Hypothalamus (tissue), 51 donors: ENCODE measurements around the gene CCL20.
"Not testable (repeated sequence)": the region's sequence is repeated elsewhere in the genome, so short reads cannot be mapped to it uniquely, and the experiment has no call there.

Experiments used
- DNase-seq, 51 donors: peaks; one replicate each; lab custom pipeline; 2025; lab: John Stamatoyannopoulos, UW

The CCL20 gene

DNA sequence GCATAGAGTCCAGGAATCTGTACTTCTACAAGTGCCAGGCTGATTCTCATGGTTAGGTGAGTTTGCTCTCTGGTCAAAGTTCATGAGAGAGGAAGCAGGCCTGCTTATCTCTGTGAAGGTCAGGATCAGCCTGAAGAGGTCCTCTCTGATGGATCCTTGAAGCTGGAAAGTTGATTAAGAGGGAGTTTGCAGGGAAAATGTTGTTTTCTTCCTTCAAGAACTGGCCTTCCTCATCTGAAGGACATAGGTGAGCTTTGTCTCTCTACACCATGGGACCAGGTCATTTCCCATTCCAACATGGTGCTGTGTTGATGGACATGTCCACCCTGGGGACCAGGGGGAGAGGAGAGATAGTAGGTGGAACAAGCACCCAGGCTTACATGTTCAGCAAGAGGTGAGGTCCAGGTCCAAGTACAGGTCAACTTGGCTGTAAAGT, 14.9 kb downstream of the CCL20 start:
- no peak for DNase-seq

DNA sequence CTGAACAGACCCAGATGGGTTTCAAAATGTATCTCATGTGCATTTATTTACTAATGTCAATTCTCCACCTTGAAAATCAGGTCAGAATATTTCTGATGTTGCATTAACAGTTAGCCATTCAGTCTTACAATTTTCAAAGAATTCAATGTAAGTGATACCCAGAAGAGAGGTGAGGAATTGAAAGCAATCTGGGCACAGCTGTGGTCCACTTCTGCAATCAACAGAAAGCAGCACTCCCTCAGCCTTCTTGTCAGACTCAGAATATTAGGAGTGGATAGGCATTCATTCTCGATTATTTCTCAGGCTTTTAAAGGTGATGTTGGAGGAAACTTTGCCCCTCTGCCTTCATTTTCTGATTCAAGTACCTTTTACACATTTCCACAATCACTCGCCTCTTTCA, 15.7 kb downstream of the CCL20 start:
- DNase-seq, result no peak

DNA sequence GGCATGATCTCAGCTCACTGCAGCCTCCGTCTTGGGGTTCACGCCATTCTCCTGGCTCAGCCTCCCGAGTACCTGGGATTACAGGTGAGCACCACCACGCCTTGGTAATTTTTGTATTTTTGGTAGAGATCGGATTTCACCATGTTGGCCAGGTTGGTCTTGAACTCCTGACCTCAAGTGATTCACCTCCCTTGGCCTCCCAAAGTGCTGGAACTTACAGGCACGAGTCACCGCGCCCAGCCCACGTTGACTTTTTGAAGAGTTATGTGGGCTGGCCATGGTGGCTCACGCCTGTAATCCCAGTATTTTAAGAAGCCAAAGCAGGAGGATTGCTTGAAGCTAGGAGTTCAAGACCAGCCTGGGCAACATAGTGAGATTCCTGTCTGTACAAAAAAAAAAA, 20.8 kb downstream of the CCL20 start:
- no peak for DNase-seq

DNA sequence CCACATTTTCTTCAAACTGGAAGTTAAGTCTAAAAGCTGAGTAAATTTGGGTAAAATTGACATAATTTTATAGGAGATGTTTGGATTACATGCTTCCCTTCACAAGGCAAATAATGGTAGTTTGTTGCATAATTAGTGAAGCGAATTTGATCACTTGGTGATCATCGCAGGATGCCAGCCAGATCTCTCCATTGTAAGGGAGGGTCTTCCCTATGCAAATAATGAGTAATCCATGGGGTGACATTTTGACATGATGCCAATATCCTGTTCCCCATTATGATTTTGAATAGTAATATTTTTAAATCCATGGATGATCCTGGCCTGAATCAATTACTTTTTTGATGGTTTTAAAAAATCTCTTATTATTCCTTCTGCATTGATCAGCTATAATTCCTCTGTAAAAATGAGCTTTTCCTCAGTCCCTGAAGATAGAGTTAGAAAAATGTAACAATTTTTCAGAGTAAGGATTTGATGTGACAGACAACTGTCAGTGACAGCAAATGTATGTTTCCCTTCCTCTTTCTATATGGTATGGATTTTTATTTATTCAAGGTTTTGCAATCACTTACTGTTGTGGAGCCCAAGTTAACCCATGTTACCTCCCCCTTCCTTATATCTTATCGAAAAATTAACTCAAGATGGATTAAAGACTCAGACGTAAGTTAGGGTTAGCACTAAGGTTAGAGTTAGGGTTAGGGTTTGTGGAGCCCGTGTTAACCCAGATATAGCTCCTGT, 21.4 kb downstream of the CCL20 start:
- DNase-seq, result no peak

DNA sequence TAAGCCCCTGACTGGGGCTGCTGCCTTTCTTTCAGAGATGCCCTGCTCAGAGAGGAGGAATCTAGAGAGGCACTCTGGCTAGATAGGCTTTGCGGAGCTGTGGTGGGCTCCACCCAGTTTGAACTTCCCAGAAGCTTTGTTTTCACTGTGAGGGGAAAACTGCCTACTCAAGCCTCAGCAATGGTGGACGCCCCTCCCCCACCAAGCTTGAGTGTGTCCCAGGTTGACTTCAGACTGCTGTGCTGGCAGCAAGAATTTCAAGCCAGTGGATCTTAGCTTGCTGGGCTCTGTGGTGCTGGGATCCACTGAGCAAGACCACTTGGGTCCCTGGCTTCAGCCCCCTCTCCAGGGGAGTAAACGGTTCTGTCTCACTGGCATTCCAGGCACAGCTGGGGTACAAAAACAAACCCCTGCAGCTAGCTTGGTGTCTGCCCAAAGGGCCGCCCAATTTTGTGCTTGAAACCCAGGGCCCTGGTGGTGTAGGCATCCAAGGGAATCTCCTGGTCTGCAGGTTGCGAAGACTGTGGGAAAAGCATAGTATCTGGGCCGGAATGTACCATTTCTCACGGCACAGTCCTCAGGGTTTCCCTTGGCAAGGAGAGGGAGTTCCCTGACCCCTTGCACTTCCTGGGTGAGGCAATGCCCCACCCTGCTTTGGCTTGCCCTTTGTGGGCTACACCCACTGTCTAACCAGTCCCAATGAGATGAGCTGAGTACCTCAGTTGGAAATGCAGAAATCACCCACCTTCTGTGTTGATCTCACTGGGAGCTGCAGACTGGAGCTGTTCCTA, 25.9 kb downstream of the CCL20 start:
- not testable (repeated sequence) for DNase-seq

DNA sequence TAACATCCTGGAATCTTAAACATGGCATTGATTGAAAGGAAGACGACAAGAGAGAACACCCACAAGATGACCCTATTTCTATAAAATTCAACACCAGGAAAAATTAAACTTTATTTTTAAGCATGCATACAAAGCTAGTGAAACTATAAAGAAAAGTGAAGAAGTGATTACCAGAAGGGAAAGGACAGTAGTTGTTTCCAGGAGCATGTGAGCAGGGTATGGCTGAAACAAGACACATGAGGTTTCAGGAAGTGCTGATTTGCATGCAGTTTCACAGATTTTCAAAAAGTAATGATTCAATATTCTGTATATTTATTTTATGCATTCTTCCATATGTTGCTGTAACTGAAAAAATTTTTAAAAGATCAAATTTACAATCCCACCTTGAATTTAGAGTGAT, 33.2 kb downstream of the CCL20 start:
- DNase-seq, result no peak

DNA sequence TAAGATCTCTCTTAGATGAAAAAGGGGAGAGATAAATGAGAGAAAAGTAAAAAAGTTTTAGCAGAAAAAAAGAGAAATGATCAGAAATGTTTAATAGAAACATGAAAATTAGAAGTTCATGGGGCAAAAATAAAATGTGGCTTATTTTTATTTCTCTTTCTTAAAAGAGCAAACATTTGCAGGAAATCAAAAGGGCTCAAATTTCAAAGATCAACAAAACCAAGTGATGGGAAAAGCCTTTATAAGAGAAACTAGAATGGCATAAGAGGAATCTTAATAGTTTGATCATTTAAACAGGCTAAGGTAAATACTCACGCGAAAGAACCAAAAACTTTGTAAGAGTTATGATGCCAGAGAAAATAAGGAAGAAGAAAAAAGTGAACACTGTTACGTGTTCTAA, 34.5 kb downstream of the CCL20 start:
- no peak for DNase-seq

DNA sequence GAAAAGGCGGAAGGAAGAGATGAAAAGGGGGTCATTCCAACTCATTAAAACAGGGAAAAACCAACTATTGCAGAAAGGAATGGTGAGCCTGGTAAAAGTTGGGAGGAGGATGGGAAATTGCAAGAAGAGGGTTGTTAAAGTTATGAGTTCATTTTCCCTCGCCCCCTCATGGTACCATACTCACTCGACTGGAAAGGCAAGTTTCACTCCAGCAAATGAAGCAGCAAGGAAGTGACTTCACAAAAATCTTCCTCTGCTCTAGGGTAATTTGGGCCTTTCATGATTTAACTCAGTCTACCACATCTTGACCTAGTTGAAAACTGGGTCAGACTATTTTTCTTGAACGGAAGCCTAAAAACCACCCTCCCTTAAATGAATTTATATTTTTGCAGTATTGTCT, 34.9 kb downstream of the CCL20 start:
- no peak for DNase-seq

DNA sequence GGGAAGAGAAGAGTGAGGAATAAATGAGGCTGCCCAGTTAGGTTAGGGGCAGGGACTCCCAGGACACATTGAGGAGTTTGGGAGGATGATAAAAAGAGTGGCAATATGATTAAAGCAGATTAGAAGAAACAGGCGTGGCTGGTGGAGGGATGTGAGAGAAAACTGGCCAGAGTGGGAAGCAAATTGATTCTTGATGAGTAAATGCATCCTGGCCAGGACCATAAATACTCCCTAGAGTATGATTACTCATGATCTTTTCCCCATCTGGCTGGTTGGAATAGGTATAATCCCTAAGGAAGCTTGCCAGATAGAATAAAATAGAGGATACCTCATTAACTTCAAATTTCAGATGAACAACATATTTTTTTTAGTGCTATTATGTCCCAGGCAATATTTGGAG, 36.3 kb downstream of the CCL20 start:
- DNase-seq, result no peak

DNA sequence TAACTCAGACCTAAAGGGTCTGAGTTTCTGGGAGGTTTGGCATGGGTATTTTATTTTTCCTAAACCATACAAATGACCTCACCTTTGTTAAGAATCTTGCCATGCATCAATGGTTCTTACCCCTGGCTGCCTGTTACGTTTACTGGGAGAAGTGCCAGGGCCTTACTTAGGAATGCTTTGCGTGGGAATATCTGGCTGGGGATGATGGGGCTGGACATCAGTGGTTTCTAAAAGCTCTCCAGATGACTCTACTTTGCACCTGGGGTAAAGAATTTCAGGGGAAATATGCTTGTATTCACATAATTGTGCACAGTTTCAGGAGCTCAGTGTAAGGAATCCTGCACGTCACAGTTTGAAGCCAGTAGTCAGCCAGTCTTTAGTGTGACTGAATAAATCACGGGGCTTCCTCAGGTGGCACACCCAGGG, 39.6 kb downstream of the CCL20 start:
- DNase-seq, result no peak

DNA sequence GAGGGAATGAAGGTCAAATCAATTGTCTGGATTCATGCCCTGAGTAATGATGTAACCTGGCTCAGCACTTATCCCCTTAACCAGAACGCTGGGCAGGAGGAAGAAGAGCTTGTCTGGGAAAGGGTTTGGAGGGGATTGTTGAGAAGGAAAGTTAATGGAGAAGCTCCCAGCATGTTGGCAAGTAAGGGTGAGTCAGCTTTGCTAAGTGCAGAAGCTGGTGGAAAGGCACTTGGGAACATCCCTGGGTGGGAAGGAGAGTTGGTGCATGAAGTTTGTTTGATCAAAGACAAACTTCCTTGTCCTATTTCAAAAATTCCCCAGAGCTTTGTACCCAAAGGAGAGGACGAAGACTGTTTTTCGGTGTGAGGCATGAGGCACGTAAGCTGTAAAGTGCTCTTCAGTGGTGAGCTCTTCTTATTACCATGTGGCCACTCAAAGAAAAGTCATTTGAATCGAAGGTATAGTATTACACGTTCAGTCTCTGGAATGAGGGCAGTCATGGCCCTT, 40.2 kb downstream of the CCL20 start:
- DNase-seq, result no peak

DNA sequence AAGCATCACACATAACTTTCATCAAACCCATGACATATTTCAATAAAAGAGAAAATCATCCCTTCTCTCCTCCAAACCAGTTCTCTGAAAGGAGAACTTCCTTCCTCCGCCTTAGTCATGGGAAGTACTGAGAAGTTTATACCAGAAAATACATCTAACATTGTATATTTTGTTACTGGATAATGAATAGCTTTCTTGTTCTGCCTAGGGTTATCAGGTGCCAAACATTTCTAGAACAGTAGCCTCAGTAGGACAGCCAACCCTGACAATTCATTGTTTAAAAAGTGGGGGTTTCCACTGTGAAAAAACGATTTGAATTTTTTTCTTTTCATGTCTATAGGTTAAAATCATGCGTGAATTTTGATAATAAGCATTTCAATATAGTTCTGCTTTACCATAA, 41.8 kb downstream of the CCL20 start:
- no peak for DNase-seq

DNA sequence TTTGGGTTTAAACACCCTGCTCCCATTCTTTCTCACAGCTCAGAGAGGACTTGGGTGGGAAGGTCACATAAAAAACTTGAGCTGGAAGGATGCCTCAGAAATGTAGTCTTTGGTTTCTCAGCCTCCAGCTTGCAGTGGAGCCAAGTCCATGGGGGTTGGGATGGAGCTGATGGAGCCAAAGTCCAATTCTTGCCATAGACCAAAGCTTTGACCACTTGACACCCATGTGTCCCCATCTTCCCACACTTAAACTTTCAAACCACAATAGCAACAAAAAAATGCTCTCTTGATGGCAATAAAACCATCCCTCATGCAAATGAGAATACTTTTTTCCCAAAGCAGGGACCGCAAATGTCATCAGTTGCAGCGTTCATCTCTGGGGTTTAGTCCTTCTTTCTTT, 43.1 kb downstream of the CCL20 start:
- DNase-seq, result no peak

DNA sequence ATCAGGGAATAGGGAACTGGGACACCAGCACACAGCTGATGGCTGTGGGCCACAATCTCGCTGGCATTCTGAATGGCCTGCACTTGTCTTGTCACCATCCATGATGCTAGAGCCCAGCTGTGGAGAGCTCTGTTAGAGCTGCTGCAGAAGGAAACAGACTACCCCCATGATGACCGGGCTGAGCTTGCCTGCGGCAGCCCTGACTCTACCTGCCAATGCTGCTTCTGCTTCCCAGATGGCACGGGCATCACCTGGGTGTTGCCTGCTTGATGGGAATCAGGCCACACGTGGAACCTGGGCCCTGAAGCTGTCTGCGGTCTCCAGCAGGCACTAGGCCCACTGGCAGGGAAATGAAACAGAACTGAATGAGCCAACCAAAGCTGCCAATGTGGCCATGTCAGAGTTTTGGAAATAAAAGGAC, 46.6 kb downstream of the CCL20 start:
- peak in 32 of 51 donors; percentile 4 to 66 (median 40) for DNase-seq

DNA sequence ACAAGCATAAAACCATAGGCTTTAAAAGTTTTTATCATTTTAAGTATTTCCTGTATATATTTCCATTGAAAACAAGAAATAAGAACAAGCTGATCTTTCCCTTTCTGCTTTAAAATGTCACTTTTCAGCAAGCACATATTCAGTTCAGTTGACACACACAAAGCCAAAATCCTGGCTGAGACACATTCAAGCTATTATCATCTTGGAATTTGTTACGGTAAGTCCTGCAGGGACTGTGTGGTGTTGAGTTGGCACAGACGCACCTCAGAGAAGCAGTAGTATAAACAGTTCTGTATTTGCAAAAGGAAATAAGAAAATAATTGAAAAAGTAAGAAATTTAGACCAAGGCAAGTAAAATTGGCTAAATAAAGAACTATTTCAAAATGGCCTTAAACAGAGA, 47.4 kb downstream of the CCL20 start:
- DNase-seq, result no peak

DNA sequence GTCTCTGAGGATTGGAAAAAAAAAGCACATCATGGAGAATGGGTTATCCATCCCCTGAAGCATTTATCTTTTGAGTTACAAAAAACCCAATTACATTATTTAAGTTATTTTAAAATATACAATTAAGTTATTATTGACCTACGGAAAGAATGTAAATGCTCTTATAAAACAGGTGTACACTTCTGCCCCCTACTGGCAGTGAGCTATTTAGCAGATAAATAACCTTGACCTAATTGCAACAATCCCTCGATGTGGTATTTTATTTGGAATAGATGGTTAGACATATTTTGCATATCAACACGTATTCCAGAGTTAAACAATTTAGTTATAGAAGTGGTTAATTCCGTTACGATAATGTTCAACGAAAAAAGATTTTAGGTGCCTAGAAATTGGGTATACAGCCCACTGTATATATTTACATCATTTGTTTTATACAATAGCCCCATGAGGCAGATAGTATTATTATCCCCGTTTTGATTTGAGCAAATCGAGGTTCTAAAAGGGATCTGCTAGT, 48.6 kb downstream of the CCL20 start:
- DNase-seq, result peak in 4 of 51 donors; percentile 5 to 31 (median 24)

DNA sequence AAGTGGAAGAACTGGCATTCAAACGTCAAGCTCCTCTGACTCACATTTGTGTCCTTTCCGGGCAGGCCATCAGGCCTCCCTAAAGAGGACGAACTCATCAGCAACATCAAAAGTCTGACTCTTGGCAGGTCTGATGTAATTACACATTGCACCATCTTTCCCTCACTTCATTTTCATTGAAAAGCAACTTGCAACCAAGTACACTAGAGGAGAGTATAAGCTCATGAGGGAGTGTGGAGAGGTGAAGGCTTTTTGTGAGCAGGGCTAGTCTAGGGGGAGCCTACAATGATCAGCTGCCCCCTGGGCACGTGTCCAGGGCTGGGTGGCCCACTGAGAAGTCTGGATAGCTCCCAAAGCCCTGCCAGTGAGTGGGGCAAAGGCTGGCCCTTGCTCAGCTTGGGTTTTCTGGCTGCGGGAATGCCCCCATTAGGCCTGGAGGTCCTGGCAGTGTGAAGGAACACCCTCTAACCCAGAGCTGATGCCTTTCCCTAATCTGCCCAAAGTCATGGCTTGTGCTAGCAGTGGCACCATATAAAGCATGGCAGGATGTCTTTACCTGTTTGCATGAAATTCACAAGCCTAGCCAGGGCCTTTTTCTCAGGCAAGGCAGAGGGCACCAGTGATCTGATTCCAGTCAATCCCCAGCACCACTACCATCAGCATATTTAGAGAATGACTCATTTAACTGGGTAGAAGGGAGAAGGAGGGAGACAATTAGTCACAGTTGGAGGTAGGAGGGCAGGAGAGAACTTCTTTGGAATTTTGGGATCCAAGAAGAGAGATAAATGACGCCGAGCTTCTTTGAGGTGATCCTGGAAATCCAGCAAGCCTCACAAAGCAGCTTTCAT, 49.3 kb downstream of the CCL20 start:
- DNase-seq, result no peak

DNA sequence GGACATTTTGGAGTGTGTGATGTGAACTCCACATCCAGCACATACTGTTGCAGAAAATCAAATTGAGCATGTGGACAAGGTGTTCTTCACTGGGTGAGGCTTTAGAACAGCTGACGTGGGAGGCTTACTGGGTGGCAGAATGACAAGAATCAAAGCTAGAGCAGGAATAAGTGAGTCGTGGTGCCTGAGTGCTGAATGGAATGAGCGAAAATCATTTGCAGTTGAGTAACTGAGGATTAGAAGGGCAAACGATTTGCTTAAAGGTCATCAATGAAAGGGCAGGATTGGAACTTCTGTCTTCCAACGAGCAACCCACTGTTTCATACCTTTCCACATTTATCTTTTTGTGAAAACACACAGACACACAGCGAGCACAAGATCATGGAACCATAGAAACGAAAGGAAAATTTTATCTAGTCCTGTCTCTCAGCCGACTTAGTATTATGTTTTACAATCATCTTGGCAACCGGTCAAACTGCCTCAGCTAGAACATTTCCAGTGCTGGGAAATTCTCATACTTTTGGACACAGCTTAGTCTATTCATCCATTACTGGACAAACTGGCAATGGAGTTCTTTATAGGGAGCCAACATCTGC, 50.6 kb downstream of the CCL20 start:
- DNase-seq, result no peak

DNA sequence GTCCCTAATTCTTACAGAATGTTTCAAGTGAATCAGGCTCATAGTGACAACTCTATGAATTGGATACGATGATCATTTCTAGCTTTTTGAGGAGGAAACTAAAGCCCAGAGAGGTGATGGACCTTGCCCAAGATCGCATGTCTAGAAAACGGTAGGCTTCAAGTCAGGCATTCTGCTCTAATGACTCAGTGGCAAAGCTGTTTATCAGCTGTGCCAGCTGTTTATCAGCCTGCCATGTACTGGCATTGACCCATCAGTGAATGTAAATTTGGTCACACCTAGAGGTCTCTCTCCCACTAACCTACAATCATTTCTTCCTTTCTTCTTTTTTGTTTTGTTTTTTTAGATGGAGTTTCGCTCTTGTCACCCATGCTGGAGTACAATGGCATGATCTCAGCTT, 51.6 kb downstream of the CCL20 start:
- no peak for DNase-seq
